Panc1 (cell line): ENCODE data around the gene RAD17. TPM values are rescaled to one million over a fixed set of nuclear protein-coding genes. Genes with fewer than 3 reads are reported as not detected.

Experiments
- ATAC-seq: fragments of 200-7000 bp; cut with Tn5 transposase; 2 replicates; pipeline ENCODE4 v1.9.1; 2020; ENCODE audit warnings: mild to moderate bottlenecking, moderate library complexity
- BruUV-seq: library from RNA; stranded (reverse); fragments of 400-500 nt; replicated peaks from 2 replicates; lab custom pipeline; 2021; lab: Mats Ljungman, UMichigan
- CTCF ChIA-PET: fragments of 300-600 bp; sonication (Branson Sonifier 250); formaldehyde crosslinking; loops from one replicate; lab custom pipeline; 2022; ENCODE audit warnings: antibody characterized with exemption; lab: Charles Lee
- POLR2A ChIA-PET: fragments of 300-600 bp; sonication (Branson Sonifier 250); formaldehyde crosslinking; loops from one replicate; lab custom pipeline; 2022; ENCODE audit warnings: antibody characterized with exemption; lab: Charles Lee
- DNase-seq: peaks from one replicate; pipeline ENCODE4 v3.0.0-alpha.2; 2010; ENCODE audit warnings: low read depth, low spot score
- H3K27ac ChIP-seq: 2 replicates; pipeline ENCODE4 v1.5.1; 2011; ENCODE audit warnings: mild to moderate bottlenecking, low read length, inconsistent platforms
- H3K27me3 ChIP-seq: fragments of 200-500 bp; sonication (Bioruptor generic); 2 replicates; pipeline ENCODE4 v1.6.0; 2014; ENCODE audit warnings: low read length, inconsistent platforms; ENCODE audit not compliant: control insufficient read depth, insufficient read depth
- H3K36me3 ChIP-seq: fragments of 200-500 bp; sonication (Bioruptor generic); 2 replicates; pipeline ENCODE4 v1.5.1; 2014; ENCODE audit warnings: inconsistent platforms, mild to moderate bottlenecking, low read length, moderate library complexity; ENCODE audit not compliant: control insufficient read depth, insufficient read depth
- H3K4me1 ChIP-seq: 2 replicates; pipeline ENCODE4 v1.5.1; 2011; ENCODE audit warnings: inconsistent platforms, mild to moderate bottlenecking, low read length, moderate library complexity; ENCODE audit not compliant: control insufficient read depth, insufficient read depth
- H3K4me3 ChIP-seq, 2 experiments: 2 replicates each; pipeline ENCODE4 v1.5.1; 2011 to 2012; ENCODE audit warnings: low read depth in 2 of 2, low read length in 2 of 2, mild to moderate bottlenecking in 2 of 2, inconsistent platforms in 1 of 2, moderate library complexity in 1 of 2
- H3K9me3 ChIP-seq: fragments of 200-500 bp; sonication (Bioruptor generic); 2 replicates; pipeline ENCODE4 v1.5.1; 2014; ENCODE audit warnings: low read depth, mild to moderate bottlenecking, inconsistent platforms, low read length, moderate library complexity; ENCODE audit not compliant: control insufficient read depth, insufficient read depth
- POLR2AphosphoS5 ChIP-seq: IDR thresholded peaks from 2 replicates; pipeline ENCODE4 v1.6.1; 2012; ENCODE audit warnings: mild to moderate bottlenecking, low read depth, low read length, moderate library complexity
- REST ChIP-seq, 2 experiments: IDR thresholded peaks; 2 replicates each; pipeline ENCODE4 v1.6.1; 2011 to 2012; ENCODE audit warnings: low read depth in 2 of 2, control low read depth in 1 of 2, low read length in 1 of 2, mild to moderate bottlenecking in 1 of 2, moderate library complexity in 1 of 2; ENCODE audit not compliant: insufficient read depth in 1 of 2
- SIN3A ChIP-seq: IDR thresholded peaks from 2 replicates; pipeline ENCODE4 v1.6.1; 2012; ENCODE audit warnings: low read depth, mild to moderate bottlenecking, low read length, moderate library complexity, borderline replicate concordance; ENCODE audit not compliant: insufficient read depth
- TCF7L2 ChIP-seq: IDR thresholded peaks from 2 replicates; pipeline ENCODE4 v1.6.1; 2011; ENCODE audit warnings: mild to moderate bottlenecking, low read depth, low read length, inconsistent platforms
- in situ Hi-C: cut with HindIII; loops from 2 replicates; pipeline ENCODE4 v1.10.0; 2016; ENCODE audit warnings: low sequenced_read_pairs, low pct_unique_long_range_greater_than_20kb
- intact Hi-C: fragments of 100-400 bp; cut with micrococcal nuclease; formaldehyde crosslinking; loops from one replicate; pipeline ENCODE4 v1.10.0; 2022; ENCODE audit not compliant: unreplicated experiment
- total RNA-seq: library from RNA; stranded (reverse); gene quantifications from one replicate; pipeline ENCODE4 v1.2.1, GENCODE V29; 2021; ENCODE audit not compliant: unreplicated experiment
- TF ChIP-seq, protein P1 (sequence below): fragments of 450-650 bp; IDR thresholded peaks from 2 replicates; pipeline ENCODE4 v1.5.1; 2017; ENCODE audit warnings: mild to moderate bottlenecking

The RAD17 gene
- total RNA-seq, 1 experiment from 2014 or later: 41.7 TPM

- Histone ChIP-seq H3K9me3 (no peaks in the 10 kb centered on the region), H3K4me1 (peaks cover 21% of the 10 kb centered on the region; the same call in 1 of the 2 replicates), H3K4me3 (no peak overlapping the region), H3K27ac (no peak overlapping the region), H3K36me3 (peaks cover 17% of the 10 kb centered on the region), H3K27me3 (no peaks in the 10 kb centered on the region)
- ChIA-PET CTCF (interaction anchor here (0.6 kb wide), 1 partner anchor 309 kb away, joined by 3 read pairs; no protein-coding TSS in a partner anchor), POLR2A (no interaction called here)
- in situ Hi-C loops: no loop called here
- ATAC-seq (no peak), DNase-seq (no peak)
- intact Hi-C loops: loop anchor here (10.0 kb wide), 1 partner anchor 270 kb away; the partner anchor contains the start of gene SLC30A5
- BruUV-seq: no TSS peak
- TF ChIP-seq SIN3A: no peak
- peak; percentile 11; the same call in 1 of the 2 replicates for TF ChIP-seq POLR2AphosphoS5
These were observed 4.8 kb upstream of the RAD17 start for GRCh38 chr5:69364850-69365249.

DNA sequence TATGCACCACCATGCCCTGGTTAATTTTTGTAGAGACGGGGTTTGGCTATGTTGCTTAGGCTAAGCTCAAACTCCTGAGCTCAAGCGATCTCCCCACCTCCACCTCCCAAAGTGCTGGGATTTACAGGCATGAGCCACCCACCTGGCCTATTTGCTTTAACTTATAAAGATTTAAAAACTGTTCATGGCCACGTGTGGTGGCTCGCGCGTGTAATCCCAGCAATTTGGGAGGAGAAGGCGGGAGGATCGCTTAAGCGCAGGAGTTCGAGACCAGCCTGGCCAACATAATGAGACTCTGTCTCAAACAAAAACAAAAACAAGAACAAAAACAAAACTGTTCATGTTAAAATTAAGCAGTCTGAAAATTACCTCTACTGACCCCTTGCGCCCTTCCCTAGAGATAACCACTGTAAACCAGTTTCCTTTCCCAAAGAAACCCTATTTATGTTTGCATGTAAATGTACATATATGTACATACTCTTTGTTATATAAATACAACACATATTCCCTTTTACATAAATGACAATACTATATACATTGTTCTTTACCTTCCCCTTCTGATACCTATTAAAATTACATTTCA is 1.8 kb upstream of the RAD17 start:
- no TSS peak for BruUV-seq
- ChIA-PET CTCF (interaction anchor here (0.7 kb wide), 1 partner anchor 221 kb away, joined by 8 read pairs; no protein-coding TSS in a partner anchor), POLR2A (no interaction called here)
- DNase-seq (no peak), ATAC-seq (no peak)
- Histone ChIP-seq H3K36me3 (peaks cover 17% of the 10 kb centered on the region), H3K4me3 (peak overlapping the region; percentile 70 to 100), H3K9me3 (no peaks in the 10 kb centered on the region), H3K27ac (peak overlapping the region; percentile 98), H3K27me3 (no peaks in the 10 kb centered on the region), H3K4me1 (peaks cover 29% of the 10 kb centered on the region; the same call in 1 of the 2 replicates)
- TF ChIP-seq TCF7L2 (no peak), POLR2AphosphoS5 (no peak), REST (IDR thresholded peaks at IDR 0.05; ENCODE audit: insufficient read depth in 1 of 2, low read depth in 2 of 2, low read length in 1 of 2) (no peak), SIN3A (no peak)
- TF ChIP-seq, protein P1, sequence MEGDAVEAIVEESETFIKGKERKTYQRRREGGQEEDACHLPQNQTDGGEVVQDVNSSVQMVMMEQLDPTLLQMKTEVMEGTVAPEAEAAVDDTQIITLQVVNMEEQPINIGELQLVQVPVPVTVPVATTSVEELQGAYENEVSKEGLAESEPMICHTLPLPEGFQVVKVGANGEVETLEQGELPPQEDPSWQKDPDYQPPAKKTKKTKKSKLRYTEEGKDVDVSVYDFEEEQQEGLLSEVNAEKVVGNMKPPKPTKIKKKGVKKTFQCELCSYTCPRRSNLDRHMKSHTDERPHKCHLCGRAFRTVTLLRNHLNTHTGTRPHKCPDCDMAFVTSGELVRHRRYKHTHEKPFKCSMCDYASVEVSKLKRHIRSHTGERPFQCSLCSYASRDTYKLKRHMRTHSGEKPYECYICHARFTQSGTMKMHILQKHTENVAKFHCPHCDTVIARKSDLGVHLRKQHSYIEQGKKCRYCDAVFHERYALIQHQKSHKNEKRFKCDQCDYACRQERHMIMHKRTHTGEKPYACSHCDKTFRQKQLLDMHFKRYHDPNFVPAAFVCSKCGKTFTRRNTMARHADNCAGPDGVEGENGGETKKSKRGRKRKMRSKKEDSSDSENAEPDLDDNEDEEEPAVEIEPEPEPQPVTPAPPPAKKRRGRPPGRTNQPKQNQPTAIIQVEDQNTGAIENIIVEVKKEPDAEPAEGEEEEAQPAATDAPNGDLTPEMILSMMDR: no peak
- in situ Hi-C loops (no loop called here), intact Hi-C loops (loop anchor here (10.0 kb wide), 1 partner anchor 273 kb away; the partner anchor contains the start of gene SLC30A5)
